GM06990 (cell line): ENCODE data around the gene BBS12.
A peak's percentile ranks its signal among the peaks of the same experiment; 100 is the strongest.

Source experiments
- DNase-seq: peaks from one replicate; pipeline ENCODE4 v3.0.0-alpha.2; 2011; ENCODE audit not compliant: insufficient read length; ENCODE audit errors: extremely low read depth
- H3K27me3 ChIP-seq: replicated peaks from 2 replicates; pipeline ENCODE4 v1.6.0; 2011; ENCODE audit warnings: low read length; ENCODE audit not compliant: control insufficient read depth, insufficient read depth
- H3K36me3 ChIP-seq: 2 replicates; pipeline ENCODE4 v1.5.1; 2011; ENCODE audit warnings: low read length; ENCODE audit not compliant: control insufficient read depth, insufficient read depth
- H3K4me3 ChIP-seq: replicated peaks from 2 replicates; pipeline ENCODE4 v1.5.1; 2011; ENCODE audit warnings: low read depth, mild to moderate bottlenecking, control low read depth, low read length
- CTCF ChIP-seq: IDR thresholded peaks from 2 replicates; pipeline ENCODE4 v1.5.1; 2011; ENCODE audit warnings: low read length, control low read depth, mild to moderate bottlenecking, inconsistent platforms; ENCODE audit not compliant: insufficient read depth, poor library complexity, severe bottlenecking

Gene BBS12

GRCh38 chr4:122747883-122748282 lies 15.4 kb downstream of the BBS12 start:
- Histone ChIP-seq H3K4me3 (no peak overlapping the region), H3K27me3 (no peaks in the 10 kb centered on the region), H3K36me3 (no peaks in the 10 kb centered on the region)
- no peak for TF ChIP-seq CTCF
- DNase-seq: no peak

- no peak for DNase-seq
- no peaks in the 10 kb centered on the region for H3K27me3 ChIP-seq
- TF ChIP-seq CTCF: no peak
- no peak overlapping the region for H3K4me3 ChIP-seq
- no peaks in the 10 kb centered on the region for H3K36me3 ChIP-seq
Observed at GRCh38 chr4:122749704-122750454, 17.4 kb downstream of the BBS12 start.

- Histone ChIP-seq H3K27me3 (no peaks in the 10 kb centered on the region), H3K36me3 (no peaks in the 10 kb centered on the region), H3K4me3 (no peak overlapping the region)
- TF ChIP-seq CTCF: no peak
- no peak for DNase-seq
Observed at GRCh38 chr4:122755675-122756074, 23.2 kb downstream of the BBS12 start.

- DNase-seq: no peak
- H3K27me3 ChIP-seq: no peaks in the 10 kb centered on the region
- peak; percentile 58 for TF ChIP-seq CTCF
- H3K36me3 ChIP-seq: no peaks in the 10 kb centered on the region
- no peak overlapping the region for H3K4me3 ChIP-seq
Observed at GRCh38 chr4:122758033-122758432, 25.5 kb downstream of the BBS12 start.

GRCh38 chr4:122759639-122760310 lies 27.3 kb downstream of the BBS12 start:
- TF ChIP-seq CTCF: no peak
- DNase-seq: no peak
- H3K36me3 ChIP-seq: no peaks in the 10 kb centered on the region

More at GRCh38 chr4:122759639-122760310, 27.3 kb downstream of the BBS12 start:
- Histone ChIP-seq H3K4me3 (no peak overlapping the region), H3K27me3 (no peaks in the 10 kb centered on the region)
